Measurements from ENCODE around the gene TRIM65. TPM values are rescaled to one million over a fixed set of nuclear protein-coding genes. Genes with fewer than 3 reads are reported as not detected.

Gene TRIM65
- total RNA-seq, 1 donor from 2014 or later: 15.4 TPM

- Histone ChIP-seq H4K20me1 (ENCODE audit: insufficient read depth, low read length) (no peaks in the 10 kb centered on the region), H3K27me3 (ENCODE audit: insufficient read depth, low read length) (no peaks in the 10 kb centered on the region), H3K9me3 (ENCODE audit: insufficient read depth, low read depth, low read length) (no peaks in the 10 kb centered on the region), H3K79me2 (ENCODE audit: insufficient read depth, low read length) (no peaks in the 10 kb centered on the region), H3K4me2 (ENCODE audit: low read length) (no peak overlapping the region), H3K36me3 (ENCODE audit: insufficient read depth, low read length) (no peaks in the 10 kb centered on the region), H3K4me1 (ENCODE audit: insufficient read depth, low read length) (no peaks in the 10 kb centered on the region), H3K9ac (ENCODE audit: low read length) (no peak overlapping the region), H3K27ac (ENCODE audit: low read depth, low read length) (no peak overlapping the region), H3K4me3 (ENCODE audit: insufficient read depth, low read depth, low read length) (no peak overlapping the region), H2AFZ (ENCODE audit: low read depth, low read length) (no peak overlapping the region)
- Mint-ChIP-seq H3K9me3 (ENCODE audit: unreplicated experiment) (no peaks in the 10 kb centered on the region), H3K36me3 (ENCODE audit: low read depth, unreplicated experiment) (peaks cover 2% of the 10 kb centered on the region), H3K4me3 (ENCODE audit: unreplicated experiment) (no peak overlapping the region), H3K27me3 (ENCODE audit: low read depth, unreplicated experiment) (peaks cover 4% of the 10 kb centered on the region), H3K4me1 (ENCODE audit: low read depth, unreplicated experiment) (no peaks in the 10 kb centered on the region), H3K27ac (ENCODE audit: unreplicated experiment) (no peak overlapping the region)
- DNase-seq (ENCODE audit: low read depth) (no peak), FAIRE-seq (no peak)
- no peak for TF ChIP-seq EZH2 (IDR thresholded peaks at IDR 0.05; ENCODE audit: insufficient read depth, low read length)
- TF ChIP-seq, protein P1, sequence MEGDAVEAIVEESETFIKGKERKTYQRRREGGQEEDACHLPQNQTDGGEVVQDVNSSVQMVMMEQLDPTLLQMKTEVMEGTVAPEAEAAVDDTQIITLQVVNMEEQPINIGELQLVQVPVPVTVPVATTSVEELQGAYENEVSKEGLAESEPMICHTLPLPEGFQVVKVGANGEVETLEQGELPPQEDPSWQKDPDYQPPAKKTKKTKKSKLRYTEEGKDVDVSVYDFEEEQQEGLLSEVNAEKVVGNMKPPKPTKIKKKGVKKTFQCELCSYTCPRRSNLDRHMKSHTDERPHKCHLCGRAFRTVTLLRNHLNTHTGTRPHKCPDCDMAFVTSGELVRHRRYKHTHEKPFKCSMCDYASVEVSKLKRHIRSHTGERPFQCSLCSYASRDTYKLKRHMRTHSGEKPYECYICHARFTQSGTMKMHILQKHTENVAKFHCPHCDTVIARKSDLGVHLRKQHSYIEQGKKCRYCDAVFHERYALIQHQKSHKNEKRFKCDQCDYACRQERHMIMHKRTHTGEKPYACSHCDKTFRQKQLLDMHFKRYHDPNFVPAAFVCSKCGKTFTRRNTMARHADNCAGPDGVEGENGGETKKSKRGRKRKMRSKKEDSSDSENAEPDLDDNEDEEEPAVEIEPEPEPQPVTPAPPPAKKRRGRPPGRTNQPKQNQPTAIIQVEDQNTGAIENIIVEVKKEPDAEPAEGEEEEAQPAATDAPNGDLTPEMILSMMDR (IDR thresholded peaks at IDR 0.05; ENCODE audit: insufficient read depth, low read depth, low read length): no peak
Measured at GRCh38 chr17:75909812-75910274, 13.1 kb upstream of the TRIM65 start.

DNA sequence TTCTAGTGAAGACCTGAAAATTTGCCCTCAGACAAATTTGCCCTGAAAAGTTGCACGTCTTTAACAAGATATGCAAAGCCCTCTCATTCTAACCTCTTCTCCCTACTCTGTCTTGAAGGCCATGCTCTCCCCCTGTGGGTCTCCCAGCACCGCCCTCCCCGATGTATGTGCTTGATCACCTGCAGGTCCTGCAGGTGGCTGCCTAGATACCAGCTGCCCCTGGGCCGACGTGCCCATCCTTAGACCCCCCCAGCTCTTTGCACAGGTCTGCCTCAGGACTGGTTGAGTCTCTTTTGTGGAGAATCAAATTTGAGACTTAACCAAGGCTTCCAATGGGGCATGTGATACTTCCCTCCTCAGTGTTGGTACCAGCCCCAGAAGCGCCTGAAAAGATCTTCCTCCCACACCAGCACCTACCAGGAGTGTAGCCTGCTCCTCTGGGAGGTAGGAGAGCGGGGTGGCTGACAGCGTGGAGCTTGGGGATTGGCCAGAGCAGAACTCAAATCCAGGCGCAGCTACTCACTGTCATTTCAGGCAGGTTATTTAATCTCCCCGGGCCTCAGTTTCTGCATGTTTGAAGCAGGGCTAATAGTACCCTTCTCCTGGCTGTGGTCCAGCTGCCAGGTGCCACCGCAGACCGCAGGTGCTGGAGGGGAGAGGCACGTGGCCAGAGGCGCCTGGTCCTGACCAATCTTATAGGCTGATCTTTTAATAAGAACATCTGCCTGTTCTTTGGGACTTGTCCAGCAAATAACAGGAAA lies 12.5 kb upstream of the TRIM65 start:
- no peaks in the 10 kb centered on the region for H4K20me1 ChIP-seq (ENCODE audit: insufficient read depth, low read length)
- FAIRE-seq (no peak), DNase-seq (ENCODE audit: low read depth) (no peak)
- Mint-ChIP-seq H3K4me1 (ENCODE audit: low read depth, unreplicated experiment) (no peaks in the 10 kb centered on the region), H3K4me3 (ENCODE audit: unreplicated experiment) (peak overlapping the region; percentile 50), H3K36me3 (ENCODE audit: low read depth, unreplicated experiment) (peaks cover 1% of the 10 kb centered on the region), H3K9me3 (ENCODE audit: unreplicated experiment) (no peaks in the 10 kb centered on the region), H3K27me3 (ENCODE audit: low read depth, unreplicated experiment) (peaks cover 4% of the 10 kb centered on the region), H3K27ac (ENCODE audit: unreplicated experiment) (peak overlapping the region; percentile 27)
- H3K4me2 ChIP-seq (ENCODE audit: low read length): no peak overlapping the region
- no peaks in the 10 kb centered on the region for H3K9me3 ChIP-seq (ENCODE audit: insufficient read depth, low read depth, low read length)
- no peak overlapping the region for H3K4me3 ChIP-seq (ENCODE audit: insufficient read depth, low read depth, low read length)
- no peak overlapping the region for H3K27ac ChIP-seq (ENCODE audit: low read depth, low read length)
- H3K27me3 ChIP-seq (ENCODE audit: insufficient read depth, low read length): no peaks in the 10 kb centered on the region
- no peaks in the 10 kb centered on the region for H3K36me3 ChIP-seq (ENCODE audit: insufficient read depth, low read length)
- H2AFZ ChIP-seq (ENCODE audit: low read depth, low read length): no peak overlapping the region
- H3K4me1 ChIP-seq (ENCODE audit: insufficient read depth, low read length): no peaks in the 10 kb centered on the region
- TF ChIP-seq EZH2 (IDR thresholded peaks at IDR 0.05; ENCODE audit: insufficient read depth, low read length): no peak
- peaks cover 2% of the 10 kb centered on the region for H3K79me2 ChIP-seq (ENCODE audit: insufficient read depth, low read length)
- no peak overlapping the region for H3K9ac ChIP-seq (ENCODE audit: low read length)

DNA sequence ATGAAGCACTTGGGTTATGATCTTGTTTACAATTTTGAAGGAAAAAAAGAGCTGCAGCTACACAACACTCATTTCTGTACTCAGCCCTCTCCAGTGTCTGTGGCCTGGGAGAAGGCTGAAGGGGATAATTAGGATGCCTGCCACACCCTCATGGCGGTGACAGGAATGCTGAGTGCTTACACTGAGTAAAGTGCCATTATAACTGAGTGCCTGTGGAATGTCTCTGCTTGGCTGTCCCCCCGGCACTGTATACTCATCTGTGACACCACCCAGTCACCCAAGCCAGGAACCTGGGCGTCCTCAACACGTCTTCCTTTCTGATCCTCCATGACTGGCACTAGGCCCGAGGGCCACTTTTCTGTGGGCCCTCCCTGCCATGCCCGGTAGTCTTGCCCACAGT lies 11.4 kb upstream of the TRIM65 start:
- Histone ChIP-seq H3K27ac (ENCODE audit: low read depth, low read length) (no peak overlapping the region), H2AFZ (ENCODE audit: low read depth, low read length) (peak overlapping the region; percentile 10), H3K27me3 (ENCODE audit: insufficient read depth, low read length) (no peaks in the 10 kb centered on the region), H3K4me1 (ENCODE audit: insufficient read depth, low read length) (peaks cover 5% of the 10 kb centered on the region), H3K4me2 (ENCODE audit: low read length) (no peak overlapping the region), H3K9me3 (ENCODE audit: insufficient read depth, low read depth, low read length) (no peaks in the 10 kb centered on the region), H3K36me3 (ENCODE audit: insufficient read depth, low read length) (no peaks in the 10 kb centered on the region), H4K20me1 (ENCODE audit: insufficient read depth, low read length) (no peaks in the 10 kb centered on the region), H3K9ac (ENCODE audit: low read length) (no peak overlapping the region), H3K4me3 (ENCODE audit: insufficient read depth, low read depth, low read length) (no peak overlapping the region), H3K79me2 (ENCODE audit: insufficient read depth, low read length) (peaks cover 13% of the 10 kb centered on the region)
- H3K4me1 Mint-ChIP-seq (ENCODE audit: low read depth, unreplicated experiment): no peaks in the 10 kb centered on the region
- TF ChIP-seq, protein P1 (IDR thresholded peaks at IDR 0.05; ENCODE audit: insufficient read depth, low read depth, low read length): no peak
- no peak for TF ChIP-seq EZH2 (IDR thresholded peaks at IDR 0.05; ENCODE audit: insufficient read depth, low read length)
- H3K4me3 Mint-ChIP-seq (ENCODE audit: unreplicated experiment): no peak overlapping the region
- no peak for FAIRE-seq
- no peaks in the 10 kb centered on the region for H3K36me3 Mint-ChIP-seq (ENCODE audit: low read depth, unreplicated experiment)
- peaks cover 2% of the 10 kb centered on the region for H3K27me3 Mint-ChIP-seq (ENCODE audit: low read depth, unreplicated experiment)
- DNase-seq (ENCODE audit: low read depth): no peak
- no peaks in the 10 kb centered on the region for H3K9me3 Mint-ChIP-seq (ENCODE audit: unreplicated experiment)
- H3K27ac Mint-ChIP-seq (ENCODE audit: unreplicated experiment): no peak overlapping the region

Measured in astrocyte (in vitro differentiated cells and primary cell).